CD4-positive, alpha-beta memory T cell (primary cell): ENCODE results near the gene LTBP1. TPM values are rescaled to one million over a fixed set of nuclear protein-coding genes. Genes with fewer than 3 reads are reported as not detected.
A peak's percentile ranks its signal among the peaks of the same experiment; 100 is the strongest.

ENCODE experiments used
- CTCF ChIA-PET: fragments of 350-600 bp; sonication (Branson Sonifier 250); formaldehyde crosslinking; loops from one replicate; lab custom pipeline; 2021; ENCODE audit warnings: inconsistent platforms; ENCODE audit not compliant: partially characterized antibody; lab: Charles Lee
- POLR2A ChIA-PET: fragments of 350-600 bp; sonication (Branson Sonifier 250); formaldehyde crosslinking; loops from one replicate; lab custom pipeline; 2021; ENCODE audit not compliant: partially characterized antibody; lab: Charles Lee
- DNase-seq, 5 donors: peaks; one replicate each; pipeline versions ENCODE4 v3.0.0 to v3.0.0-alpha.2; 2020 to 2022; ENCODE audit warnings: mixed read lengths in 1 of 5
- H3K27ac ChIP-seq: one replicate; pipeline ENCODE4 v1.7.0; 2013; ENCODE audit warnings: low read depth, low read length
- H3K27me3 ChIP-seq: 2 replicates; pipeline ENCODE4 v1.7.0; 2013; ENCODE audit warnings: mild to moderate bottlenecking, low read length, moderate library complexity; ENCODE audit not compliant: insufficient read depth
- H3K36me3 ChIP-seq: 2 replicates; pipeline ENCODE4 v1.7.0; 2013; ENCODE audit warnings: mild to moderate bottlenecking, low read length, moderate library complexity; ENCODE audit not compliant: insufficient read depth
- H3K4me1 ChIP-seq: 2 replicates; pipeline ENCODE4 v1.7.0; 2013; ENCODE audit warnings: mild to moderate bottlenecking, low read length, moderate library complexity; ENCODE audit not compliant: insufficient read depth
- H3K4me3 ChIP-seq, 2 donors: one replicate each; pipeline ENCODE4 v1.7.0; 2013; ENCODE audit warnings: low read length in 2 of 2, mild to moderate bottlenecking in 1 of 2
- H3K9me3 ChIP-seq, 2 donors: one replicate each; pipeline ENCODE4 v1.7.0; 2013; ENCODE audit warnings: low read length in 2 of 2, control low read depth in 1 of 2; ENCODE audit not compliant: control insufficient read depth in 1 of 2
- H3K27ac Mint-ChIP-seq, 7 donors: one replicate each; pipeline ENCODE4 v1.8.0; 2020 to 2021; ENCODE audit warnings: mixed read lengths in 7 of 7, mild to moderate bottlenecking in 6 of 7, inconsistent platforms in 3 of 7, moderate library complexity in 3 of 7
- H3K27me3 Mint-ChIP-seq, 2 donors: one replicate each; pipeline ENCODE4 v1.8.0; 2020 to 2021; ENCODE audit warnings: mixed read lengths in 2 of 2
- H3K36me3 Mint-ChIP-seq, 2 donors: one replicate each; pipeline ENCODE4 v1.8.0; 2020 to 2021; ENCODE audit warnings: mixed read lengths in 2 of 2, inconsistent platforms in 1 of 2, mild to moderate bottlenecking in 1 of 2
- H3K4me1 Mint-ChIP-seq, 4 donors: one replicate each; pipeline ENCODE4 v1.8.0; 2020 to 2021; ENCODE audit warnings: mixed read lengths in 4 of 4, mild to moderate bottlenecking in 1 of 4
- H3K4me3 Mint-ChIP-seq, 8 donors: one replicate each; pipeline ENCODE4 v1.8.0; 2020 to 2021; ENCODE audit warnings: mixed read lengths in 8 of 8, mild to moderate bottlenecking in 7 of 8, moderate library complexity in 6 of 8, inconsistent platforms in 3 of 8
- H3K9me3 Mint-ChIP-seq, 8 donors: one replicate each; pipeline ENCODE4 v1.8.0; 2020 to 2021; ENCODE audit warnings: mixed read lengths in 8 of 8, mild to moderate bottlenecking in 5 of 8, inconsistent platforms in 3 of 8, moderate library complexity in 1 of 8
- intact Hi-C: fragments of 100-400 bp; cut with micrococcal nuclease; formaldehyde crosslinking; loops from one replicate; pipeline ENCODE4 v1.15.1; 2023
- polyA plus RNA-seq, 2 donors: library from polyadenylated mRNA; unstranded; fragments of 300-500 nt; fragmentation: Illumina TruSeq; gene quantifications; one replicate each; pipeline ENCODE4 v1.2.3, GENCODE V29; 2021
- total RNA-seq, 2 experiments: library from RNA; stranded (reverse); gene quantifications; one replicate each; pipeline ENCODE4 v1.2.3, GENCODE V29; 2021

Gene LTBP1
- total and polyA plus RNA-seq, 4 experiments from 2014 or later, result 0.44 TPM; not detected in 3

DNA sequence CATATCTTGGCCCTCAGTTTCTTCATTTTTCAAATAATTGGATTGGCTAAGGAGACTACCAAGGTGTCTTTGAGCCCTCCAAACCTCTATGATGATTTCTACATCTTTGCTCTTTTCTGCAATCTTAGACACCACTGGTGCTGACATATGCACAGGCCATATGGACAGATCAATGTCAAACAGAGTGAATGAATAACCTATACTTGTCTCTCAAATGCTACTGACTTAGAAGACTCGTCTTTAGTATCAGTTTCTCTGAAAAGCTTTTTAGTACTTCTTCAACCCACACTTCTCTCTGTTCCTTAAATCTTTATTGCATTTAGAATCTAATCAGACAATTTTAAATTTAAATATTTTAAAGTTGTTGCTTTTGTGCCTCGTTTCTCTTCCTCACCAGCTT is 258.2 kb downstream of the LTBP1 start:
- intact Hi-C loops, result no loop called here
- no peaks in the 10 kb centered on the region for H3K36me3 ChIP-seq
- no peak overlapping the region for H3K4me3 Mint-ChIP-seq
- no peaks in the 10 kb centered on the region for H3K36me3 Mint-ChIP-seq
- ChIA-PET POLR2A (no interaction called here), CTCF (no interaction called here)
- H3K4me3 ChIP-seq, result no peak overlapping the region
- H3K27me3 ChIP-seq, result no peaks in the 10 kb centered on the region
- no peak for DNase-seq
- H3K9me3 Mint-ChIP-seq, result no peaks in the 10 kb centered on the region
- peaks cover 0 to 2% (median 0%) of the 10 kb centered on the region in 4 donors for H3K4me1 Mint-ChIP-seq
- H3K4me1 ChIP-seq, result no peaks in the 10 kb centered on the region
- H3K27ac ChIP-seq, result no peak overlapping the region
- no peaks in the 10 kb centered on the region for H3K9me3 ChIP-seq
- H3K27ac Mint-ChIP-seq, result no peak overlapping the region
- H3K27me3 Mint-ChIP-seq, result peaks cover 4% of the 10 kb centered on the region in 2 donors

- Mint-ChIP-seq H3K9me3 (no peaks in the 10 kb centered on the region), H3K4me3 (no peak overlapping the region), H3K4me1 (peaks cover 0 to 2% (median 0%) of the 10 kb centered on the region in 4 donors), H3K36me3 (no peaks in the 10 kb centered on the region), H3K27me3 (peaks cover 4% of the 10 kb centered on the region in 2 donors), H3K27ac (no peak overlapping the region)
- Histone ChIP-seq H3K27me3 (no peaks in the 10 kb centered on the region), H3K36me3 (no peaks in the 10 kb centered on the region), H3K27ac (no peak overlapping the region), H3K4me3 (no peak overlapping the region), H3K4me1 (no peaks in the 10 kb centered on the region), H3K9me3 (no peaks in the 10 kb centered on the region)
- no peak for DNase-seq
- intact Hi-C loops, result no loop called here
- ChIA-PET POLR2A (no interaction called here), CTCF (interaction anchor here (0.5 kb wide), 1 partner anchor 17 kb away, joined by 5 read pairs; no protein-coding TSS in a partner anchor)
Observed at GRCh38 chr2:33205693-33206434, 259.1 kb downstream of the LTBP1 start.

GRCh38 chr2:33207151-33207740 is 260.5 kb downstream of the LTBP1 start:
- intact Hi-C loops, result no loop called here
- ChIA-PET POLR2A (no interaction called here), CTCF (no interaction called here)
- Mint-ChIP-seq H3K4me1 (peaks cover 0 to 2% (median 0%) of the 10 kb centered on the region in 4 donors), H3K27me3 (peaks cover 4% of the 10 kb centered on the region in 2 donors), H3K36me3 (no peaks in the 10 kb centered on the region), H3K27ac (no peak overlapping the region), H3K4me3 (no peak overlapping the region), H3K9me3 (no peaks in the 10 kb centered on the region)
- Histone ChIP-seq H3K4me3 (no peak overlapping the region), H3K27ac (no peak overlapping the region), H3K27me3 (no peaks in the 10 kb centered on the region), H3K9me3 (no peaks in the 10 kb centered on the region), H3K36me3 (no peaks in the 10 kb centered on the region), H3K4me1 (no peaks in the 10 kb centered on the region)
- no peak for DNase-seq

- H3K9me3 Mint-ChIP-seq, result no peaks in the 10 kb centered on the region
- no peaks in the 10 kb centered on the region for H3K36me3 ChIP-seq
- no peaks in the 10 kb centered on the region for H3K4me1 ChIP-seq
- H3K9me3 ChIP-seq, result no peaks in the 10 kb centered on the region
- peak in 2 of 5 donors; percentile 1 to 2 for DNase-seq
- CTCF ChIA-PET, result interaction anchor here (1.3 to 1.6 kb wide), 2 partner anchors 164 to 375 kb away, joined by 3 to 6 read pairs; no protein-coding TSS in a partner anchor
- H3K27me3 Mint-ChIP-seq, result peaks cover 4 to 6% of the 10 kb centered on the region in 2 donors
- H3K4me3 Mint-ChIP-seq, result no peak overlapping the region
- H3K4me1 Mint-ChIP-seq, result peaks cover 0 to 2% (median 0%) of the 10 kb centered on the region in 4 donors
- H3K27me3 ChIP-seq, result no peaks in the 10 kb centered on the region
- H3K27ac ChIP-seq, result no peak overlapping the region
- POLR2A ChIA-PET, result no interaction called here
- no peak overlapping the region for H3K27ac Mint-ChIP-seq
- no peak overlapping the region for H3K4me3 ChIP-seq
- intact Hi-C loops, result no loop called here
- no peaks in the 10 kb centered on the region for H3K36me3 Mint-ChIP-seq
Observed at GRCh38 chr2:33208400-33208799, 261.6 kb downstream of the LTBP1 start.

DNA sequence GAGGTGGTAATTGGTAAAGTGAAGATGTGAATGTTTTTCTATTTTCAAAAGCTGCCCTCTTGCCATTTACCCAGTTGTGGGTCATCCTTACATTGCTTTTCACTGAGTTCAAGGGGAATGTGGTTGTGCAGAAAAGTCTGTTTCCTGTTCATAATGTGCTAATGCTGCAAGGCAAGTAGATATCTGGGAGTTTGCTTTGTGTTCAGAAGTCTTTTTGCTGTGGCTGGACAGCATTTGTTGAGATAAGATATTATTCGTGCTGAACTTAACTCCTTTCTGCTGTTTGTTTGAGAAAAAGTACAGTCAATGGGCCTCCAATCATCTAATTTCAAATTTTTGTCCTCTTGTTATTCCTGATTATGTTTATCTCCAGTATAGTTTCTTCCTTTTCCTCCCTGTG is 263.2 kb downstream of the LTBP1 start:
- H3K9me3 ChIP-seq, result no peaks in the 10 kb centered on the region
- DNase-seq, result no peak
- no peaks in the 10 kb centered on the region for H3K4me1 ChIP-seq
- ChIA-PET POLR2A (no interaction called here), CTCF (no interaction called here)
- H3K4me3 ChIP-seq, result no peak overlapping the region
- Mint-ChIP-seq H3K4me1 (peaks cover 0 to 2% (median 0%) of the 10 kb centered on the region in 4 donors), H3K27ac (no peak overlapping the region), H3K4me3 (no peak overlapping the region), H3K36me3 (no peaks in the 10 kb centered on the region), H3K9me3 (no peaks in the 10 kb centered on the region), H3K27me3 (peaks cover 4 to 8% of the 10 kb centered on the region in 2 donors)
- no peaks in the 10 kb centered on the region for H3K36me3 ChIP-seq
- no peaks in the 10 kb centered on the region for H3K27me3 ChIP-seq
- intact Hi-C loops, result no loop called here
- H3K27ac ChIP-seq, result no peak overlapping the region

DNA sequence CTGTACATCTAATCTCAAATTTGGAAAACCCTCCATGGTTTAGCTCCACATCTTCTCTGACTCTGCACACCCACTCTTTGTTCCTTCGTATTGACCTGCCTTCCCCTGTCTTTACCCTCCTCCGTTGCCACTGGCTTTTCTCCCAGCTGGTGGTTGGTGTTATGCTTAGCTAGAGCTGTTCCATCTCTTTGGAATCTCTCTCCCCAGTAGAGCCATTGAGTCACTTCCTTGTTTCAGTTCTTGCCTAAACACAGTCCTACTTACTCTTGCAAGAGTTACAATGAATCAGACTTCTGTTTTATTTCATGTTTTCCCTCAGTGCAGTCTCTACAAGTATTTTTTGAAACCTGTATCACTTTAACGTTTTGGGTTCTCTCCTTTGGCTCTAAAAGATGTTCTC is 263.9 kb downstream of the LTBP1 start:
- Mint-ChIP-seq H3K4me1 (peaks cover 0 to 2% (median 0%) of the 10 kb centered on the region in 4 donors), H3K27ac (no peak overlapping the region), H3K36me3 (no peaks in the 10 kb centered on the region), H3K9me3 (no peaks in the 10 kb centered on the region), H3K4me3 (no peak overlapping the region), H3K27me3 (peaks cover 4 to 8% of the 10 kb centered on the region in 2 donors)
- Histone ChIP-seq H3K27me3 (no peaks in the 10 kb centered on the region), H3K4me1 (no peaks in the 10 kb centered on the region), H3K9me3 (no peaks in the 10 kb centered on the region), H3K27ac (no peak overlapping the region), H3K36me3 (no peaks in the 10 kb centered on the region), H3K4me3 (no peak overlapping the region)
- intact Hi-C loops, result no loop called here
- DNase-seq, result no peak
- POLR2A ChIA-PET, result no interaction called here
- CTCF ChIA-PET, result no interaction called here

DNA sequence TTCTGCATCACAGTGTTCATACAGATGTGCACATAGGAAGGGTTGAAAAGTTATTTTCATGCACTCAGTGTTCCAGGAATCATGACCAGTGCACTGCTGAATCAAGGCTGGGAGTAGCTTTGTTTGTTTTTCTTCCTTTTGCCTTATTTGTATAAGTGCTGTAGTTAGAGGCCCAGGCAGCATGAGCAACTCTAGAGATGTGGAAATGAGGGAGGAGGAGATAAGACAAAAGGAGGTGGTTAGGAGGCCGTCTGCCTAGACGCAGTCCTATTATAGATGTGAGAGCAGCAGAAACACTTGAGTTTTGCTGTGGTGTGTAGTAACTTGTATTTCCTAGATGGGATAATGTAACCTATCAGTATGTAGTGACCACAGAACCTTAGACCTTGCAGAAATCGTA is 265.4 kb downstream of the LTBP1 start:
- peaks cover 5 to 12% of the 10 kb centered on the region in 2 donors for H3K27me3 Mint-ChIP-seq
- H3K36me3 Mint-ChIP-seq, result no peaks in the 10 kb centered on the region
- Histone ChIP-seq H3K9me3 (no peaks in the 10 kb centered on the region), H3K27me3 (no peaks in the 10 kb centered on the region), H3K27ac (no peak overlapping the region), H3K4me3 (no peak overlapping the region), H3K4me1 (no peaks in the 10 kb centered on the region), H3K36me3 (no peaks in the 10 kb centered on the region)
- POLR2A ChIA-PET, result no interaction called here
- intact Hi-C loops, result no loop called here
- peaks cover 0 to 2% (median 0%) of the 10 kb centered on the region in 4 donors for H3K4me1 Mint-ChIP-seq
- no peak for DNase-seq
- H3K4me3 Mint-ChIP-seq, result no peak overlapping the region
- no peak overlapping the region for H3K27ac Mint-ChIP-seq
- H3K9me3 Mint-ChIP-seq, result no peaks in the 10 kb centered on the region
- CTCF ChIA-PET, result no interaction called here
